ENCODE results near the gene NOL11.

GRCh38 chr17:67682196-67682595, 35.5 kb upstream of the NOL11 start:
- TF ChIP-seq CTCF (IDR thresholded peaks at IDR 0.05; ENCODE audit: insufficient read depth, low read length) (no peak), POLR2AphosphoS5 (IDR thresholded peaks at IDR 0.05; ENCODE audit: low read depth) (no peak)

All from HL-60 (cell line).